CD4-positive, alpha-beta T cell (primary cell): ENCODE measurements around the gene ZNF536. TPM values are rescaled to one million over a fixed set of nuclear protein-coding genes. Genes with fewer than 3 reads are reported as not detected.

Experiments used
- ATAC-seq: fragments of 200-7000 bp; cut with Tn5 transposase; one replicate; pipeline ENCODE4 v1.10.0; 2022; ENCODE audit warnings: mild to moderate bottlenecking; ENCODE audit not compliant: poor library complexity
- CTCF ChIA-PET: fragments of 350-600 bp; sonication (Branson Sonifier 250); formaldehyde crosslinking; loops from one replicate; lab custom pipeline; 2021; ENCODE audit warnings: antibody characterized with exemption, inconsistent platforms; lab: Charles Lee
- POLR2A ChIA-PET: fragments of 350-600 bp; sonication (Branson Sonifier 250); formaldehyde crosslinking; loops from one replicate; lab custom pipeline; 2021; ENCODE audit warnings: antibody characterized with exemption, inconsistent platforms; lab: Charles Lee
- DNase-seq, 14 experiments: peaks; one replicate each; pipeline ENCODE4 v3.0.0-alpha.2; 2013 to 2020; ENCODE audit warnings: mixed read lengths in 2 of 14
- H3K27ac ChIP-seq, 2 donors: one replicate each; pipeline versions ENCODE4 v1.5.1 to v1.7.0; 2013; ENCODE audit warnings: low read length in 2 of 2, low read depth in 1 of 2, mild to moderate bottlenecking in 1 of 2
- H3K27me3 ChIP-seq, 2 experiments: 1 replicate in 1 of 2; 2 replicates in 1 of 2; pipeline versions ENCODE4 v1.6.1 to v1.7.0; 2013; ENCODE audit warnings: low read length in 2 of 2, control low read depth in 1 of 2, mild to moderate bottlenecking in 1 of 2, moderate library complexity in 1 of 2; ENCODE audit not compliant: insufficient read depth in 2 of 2, control insufficient read depth in 1 of 2
- H3K36me3 ChIP-seq: one replicate; pipeline ENCODE4 v1.6.1; 2013; ENCODE audit warnings: low read length, control low read depth; ENCODE audit not compliant: insufficient read depth
- H3K4me1 ChIP-seq: one replicate; pipeline ENCODE4 v1.6.1; 2013; ENCODE audit warnings: low read length, control low read depth; ENCODE audit not compliant: insufficient read depth
- H3K4me3 ChIP-seq: one replicate; pipeline ENCODE4 v1.5.1; 2013; ENCODE audit warnings: mild to moderate bottlenecking, low read length, moderate library complexity
- H3K9me3 ChIP-seq, 2 experiments: 1 replicate in 1 of 2; 2 replicates in 1 of 2; pipeline versions ENCODE4 v1.6.1 to v1.7.0; 2013; ENCODE audit warnings: low read length in 2 of 2, mild to moderate bottlenecking in 2 of 2, control low read depth in 1 of 2, moderate library complexity in 1 of 2; ENCODE audit not compliant: control insufficient read depth in 1 of 2, insufficient read depth in 1 of 2
- H3K27ac Mint-ChIP-seq: one replicate; pipeline ENCODE4 v1.8.0; 2020; ENCODE audit warnings: mixed read lengths
- H3K27me3 Mint-ChIP-seq: one replicate; pipeline ENCODE4 v1.8.0; 2021; ENCODE audit warnings: mixed read lengths
- H3K36me3 Mint-ChIP-seq: one replicate; pipeline ENCODE4 v1.8.0; 2021; ENCODE audit warnings: low read depth, mixed read lengths
- H3K4me1 Mint-ChIP-seq: one replicate; pipeline ENCODE4 v1.8.0; 2021; ENCODE audit warnings: low read depth, mixed read lengths
- H3K4me3 Mint-ChIP-seq: one replicate; pipeline ENCODE4 v1.8.0; 2020; ENCODE audit warnings: mild to moderate bottlenecking, mixed read lengths
- H3K9me3 Mint-ChIP-seq: one replicate; pipeline ENCODE4 v1.8.0; 2020; ENCODE audit warnings: mixed read lengths
- CTCF ChIP-seq: fragments of 200-600 bp; IDR thresholded peaks from one replicate; pipeline ENCODE4 v1.8.0; 2022; ENCODE audit warnings: antibody characterized with exemption, mild to moderate bottlenecking
- intact Hi-C, 2 experiments: fragments of 100-400 bp; cut with DNase I in 1 of 2; cut with micrococcal nuclease in 1 of 2; formaldehyde crosslinking; loops; one replicate each; pipeline versions ENCODE4 v1.15.1 to v1.9.0; 2023 to 2025; cut with DNase I, micrococcal nuclease
- total RNA-seq, 174 experiments: library from RNA in 2 of 174; stranded (reverse) in 2 of 174; gene quantifications; one replicate each; pipeline ENCODE4 v1.2.3 and lab custom pipeline; 2021 to 2026

ZNF536 gene
- total RNA-seq, 2 experiments from 2014 or later, result not detected

- H3K27me3 ChIP-seq, result peaks cover 0 to 15% of the 10 kb centered on the region in 2 experiments
- DNase-seq (no peak), ATAC-seq (no peak)
- no peaks in the 10 kb centered on the region for H3K4me1 ChIP-seq
- peaks cover 45% of the 10 kb centered on the region for H3K27me3 Mint-ChIP-seq
- intact Hi-C loops, result no loop called here
- H3K9me3 ChIP-seq, result peaks cover 0 to 6% of the 10 kb centered on the region in 2 experiments
- H3K27ac Mint-ChIP-seq, result no peak overlapping the region
- no peaks in the 10 kb centered on the region for H3K9me3 Mint-ChIP-seq
- no peak overlapping the region for H3K4me3 ChIP-seq
- no peaks in the 10 kb centered on the region for H3K4me1 Mint-ChIP-seq
- ChIA-PET CTCF (no interaction called here), POLR2A (no interaction called here)
- no peak for TF ChIP-seq CTCF
- no peaks in the 10 kb centered on the region for H3K36me3 ChIP-seq
- H3K4me3 Mint-ChIP-seq, result no peak overlapping the region
- H3K36me3 Mint-ChIP-seq, result no peaks in the 10 kb centered on the region
- no peak overlapping the region for H3K27ac ChIP-seq
Observed at GRCh38 chr19:30369833-30370232, 2.4 kb upstream of the ZNF536 start.

- no peak overlapping the region for H3K4me3 ChIP-seq
- Mint-ChIP-seq H3K4me3 (no peak overlapping the region), H3K9me3 (no peaks in the 10 kb centered on the region), H3K36me3 (no peaks in the 10 kb centered on the region), H3K4me1 (no peaks in the 10 kb centered on the region), H3K27ac (no peak overlapping the region), H3K27me3 (peaks cover 54% of the 10 kb centered on the region)
- H3K9me3 ChIP-seq, result peaks cover 0 to 11% of the 10 kb centered on the region in 2 experiments
- no peak for TF ChIP-seq CTCF
- H3K4me1 ChIP-seq, result no peaks in the 10 kb centered on the region
- H3K27ac ChIP-seq, result no peak overlapping the region
- CTCF ChIA-PET, result no interaction called here
- POLR2A ChIA-PET, result no interaction called here
- intact Hi-C loops, result no loop called here
- DNase-seq (no peak), ATAC-seq (no peak)
- no peaks in the 10 kb centered on the region for H3K36me3 ChIP-seq
- peaks cover 3 to 26% of the 10 kb centered on the region in 2 experiments for H3K27me3 ChIP-seq
Observed at GRCh38 chr19:30371161-30371836, 885 bp upstream of the ZNF536 start.

GRCh38 chr19:30373593-30373992 is 1.4 kb downstream of the ZNF536 start:
- Mint-ChIP-seq H3K27me3 (peaks cover 67% of the 10 kb centered on the region), H3K4me3 (no peak overlapping the region), H3K4me1 (no peaks in the 10 kb centered on the region), H3K27ac (no peak overlapping the region), H3K9me3 (no peaks in the 10 kb centered on the region), H3K36me3 (no peaks in the 10 kb centered on the region)
- H3K36me3 ChIP-seq, result no peaks in the 10 kb centered on the region
- H3K4me3 ChIP-seq, result no peak overlapping the region
- no peak overlapping the region for H3K27ac ChIP-seq
- H3K9me3 ChIP-seq, result peaks cover 0 to 8% of the 10 kb centered on the region in 2 experiments
- no peaks in the 10 kb centered on the region for H3K4me1 ChIP-seq
- POLR2A ChIA-PET, result no interaction called here
- CTCF ChIA-PET, result no interaction called here
- TF ChIP-seq CTCF, result no peak
- DNase-seq, result no peak
- peaks cover 7 to 25% of the 10 kb centered on the region in 2 experiments for H3K27me3 ChIP-seq
- intact Hi-C loops, result no loop called here
- no peak for ATAC-seq
